H1 (cell line): ENCODE measurements around the gene FGF1. TPM values are rescaled to one million over a fixed set of nuclear protein-coding genes. Genes with fewer than 3 reads are reported as not detected.

Source experiments
- CTCF ChIA-PET: fragments of 300-600 bp; sonication (Branson Sonifier 250); formaldehyde crosslinking; loops from one replicate; lab custom pipeline; 2021; ENCODE audit not compliant: partially characterized antibody; lab: Charles Lee
- POLR2A ChIA-PET: fragments of 300-600 bp; sonication (Branson Sonifier 250); formaldehyde crosslinking; loops from one replicate; lab custom pipeline; 2021; ENCODE audit warnings: inconsistent platforms; ENCODE audit not compliant: partially characterized antibody; lab: Charles Lee
- DNase-seq, 2 experiments: peaks; one replicate each; pipeline versions ENCODE4 v3.0.0 to v3.0.0-alpha.2; 2010 to 2022; ENCODE audit warnings: low spot score in 2 of 2, low read depth in 1 of 2, mixed read lengths in 1 of 2
- FAIRE-seq: peaks from 2 replicates; lab custom pipeline; 2011; peaks lifted over from hg19 to GRCh38; lab: Jason Lieb, UNC
- H2AFZ ChIP-seq: 2 replicates; pipeline ENCODE4 v1.8.1; 2012; ENCODE audit warnings: low read length, inconsistent platforms
- H2AK5ac ChIP-seq: 2 replicates; pipeline ENCODE4 v1.6.1; 2013; ENCODE audit warnings: low read depth, low read length
- H2BK120ac ChIP-seq: replicated peaks from 2 replicates; pipeline ENCODE3; 2013; ENCODE audit warnings: low read depth, low read length, inconsistent platforms
- H2BK12ac ChIP-seq: 2 replicates; pipeline ENCODE4 v1.6.1; 2013; ENCODE audit warnings: low read depth, low read length
- H2BK15ac ChIP-seq: 2 replicates; pipeline ENCODE4 v1.6.1; 2013; ENCODE audit warnings: low read length
- H2BK20ac ChIP-seq: 2 replicates; pipeline ENCODE4 v1.6.1; 2013; ENCODE audit warnings: low read length
- H2BK5ac ChIP-seq: 2 replicates; pipeline ENCODE4 v1.6.1; 2013; ENCODE audit warnings: low read depth, low read length
- H3K14ac ChIP-seq: 2 replicates; pipeline ENCODE4 v1.6.1; 2013; ENCODE audit warnings: inconsistent platforms; ENCODE audit not compliant: insufficient read length
- H3K18ac ChIP-seq: 2 replicates; pipeline ENCODE4 v1.6.1; 2013; ENCODE audit warnings: low read length; ENCODE audit errors: extremely low read depth
- H3K23ac ChIP-seq: 2 replicates; pipeline ENCODE4 v1.6.1; 2013; ENCODE audit warnings: inconsistent platforms; ENCODE audit not compliant: insufficient read length
- H3K23me2 ChIP-seq: 2 replicates; pipeline ENCODE4 v1.6.1; 2013; ENCODE audit warnings: low read depth, low read length
- H3K27ac ChIP-seq: 2 replicates; pipeline ENCODE4 v1.6.1; 2011; ENCODE audit warnings: low read depth, low read length, inconsistent platforms
- H3K27me3 ChIP-seq, 4 experiments: replicated peaks in 1 of 4; 1 replicate in 1 of 4; 2 replicates in 3 of 4; pipeline versions ENCODE4 v1.6.1 to v1.8.1; 2011 to 2013; ENCODE audit warnings: low read length in 3 of 4, mild to moderate bottlenecking in 3 of 4, inconsistent platforms in 2 of 4, mixed read lengths in 2 of 4, moderate library complexity in 1 of 4; ENCODE audit not compliant: control insufficient read depth in 3 of 4, insufficient read depth in 3 of 4; ENCODE audit errors: extremely low read depth in 1 of 4
- H3K36me3 ChIP-seq, 4 experiments: 2 replicates each; pipeline versions ENCODE4 v1.6.1 to v1.8.1; 2011 to 2013; ENCODE audit warnings: mild to moderate bottlenecking in 4 of 4, low read length in 3 of 4, moderate library complexity in 2 of 4, control low read depth in 1 of 4, inconsistent platforms in 1 of 4; ENCODE audit not compliant: insufficient read depth in 4 of 4, control insufficient read depth in 2 of 4
- H3K4ac ChIP-seq: replicated peaks from 2 replicates; pipeline ENCODE3; 2013; ENCODE audit warnings: low read length, low read depth, mixed read lengths, inconsistent platforms; ENCODE audit not compliant: insufficient read length
- H3K4me1 ChIP-seq, 4 experiments: replicated peaks in 1 of 4; 1 replicate in 1 of 4; 2 replicates in 3 of 4; pipeline versions ENCODE4 v1.6.1 to v1.8.1; 2011 to 2013; ENCODE audit warnings: low read length in 3 of 4, inconsistent platforms in 2 of 4, mixed read lengths in 1 of 4; ENCODE audit not compliant: insufficient read depth in 4 of 4, control insufficient read depth in 3 of 4
- H3K4me2 ChIP-seq, 2 experiments: 2 replicates each; pipeline versions ENCODE4 v1.6.1 to v1.8.1; 2011 to 2013; ENCODE audit warnings: low read depth in 2 of 2, low read length in 2 of 2, control low read depth in 1 of 2, inconsistent platforms in 1 of 2, mild to moderate bottlenecking in 1 of 2; ENCODE audit not compliant: insufficient read depth in 1 of 2
- H3K4me3 ChIP-seq, 4 experiments: fragments of 200-600, 300-600 bp in 1 of 4; sonication (generic), shearing (Covaris generic), sonication (Bioruptor Twin) in 1 of 4; 2 replicates each; pipeline versions ENCODE4 v1.5.1 to v1.8.1; 2011 to 2016; ENCODE audit warnings: low read length in 4 of 4, low read depth in 3 of 4, control low read depth in 2 of 4, inconsistent platforms in 2 of 4, mild to moderate bottlenecking in 2 of 4, mixed read lengths in 1 of 4, moderate library complexity in 1 of 4; ENCODE audit not compliant: insufficient read depth in 2 of 4; ENCODE audit errors: extremely low read depth in 1 of 4
- H3K56ac ChIP-seq: replicated peaks from 2 replicates; pipeline ENCODE3; 2013; ENCODE audit warnings: low read depth, mild to moderate bottlenecking, mixed read lengths, low read length, inconsistent platforms; ENCODE audit not compliant: insufficient read length
- H3K79me1 ChIP-seq: 2 replicates; pipeline ENCODE4 v1.6.1; 2013; ENCODE audit warnings: low read depth, low read length, control low read depth
- H3K79me2 ChIP-seq, 2 experiments: 2 replicates each; pipeline versions ENCODE4 v1.6.1 to v1.8.1; 2012 to 2013; ENCODE audit warnings: low read length in 2 of 2, mild to moderate bottlenecking in 2 of 2, inconsistent platforms in 1 of 2; ENCODE audit not compliant: insufficient read depth in 2 of 2, control insufficient read depth in 1 of 2
- H3K9ac ChIP-seq, 4 experiments: replicated peaks in 1 of 4; 1 replicate in 1 of 4; 2 replicates in 3 of 4; pipeline versions ENCODE4 v1.6.1 to v1.8.1; 2011 to 2013; ENCODE audit warnings: low read depth in 3 of 4, low read length in 3 of 4, control low read depth in 2 of 4, mild to moderate bottlenecking in 2 of 4, moderate library complexity in 2 of 4, inconsistent platforms in 1 of 4; ENCODE audit errors: extremely low read depth in 1 of 4
- H3K9me3 ChIP-seq, 2 experiments: 2 replicates each; pipeline versions ENCODE4 v1.6.1 to v1.8.1; 2012 to 2013; ENCODE audit warnings: mild to moderate bottlenecking in 2 of 2, moderate library complexity in 2 of 2, control low read depth in 1 of 2, inconsistent platforms in 1 of 2, low read depth in 1 of 2, low read length in 1 of 2, mixed read lengths in 1 of 2; ENCODE audit not compliant: insufficient read depth in 2 of 2
- H4K20me1 ChIP-seq, 2 experiments: replicated peaks in 1 of 2; 2 replicates each; pipeline versions ENCODE3 to v1.8.1; 2011 to 2013; ENCODE audit warnings: inconsistent platforms in 2 of 2, low read length in 2 of 2, mild to moderate bottlenecking in 1 of 2; ENCODE audit not compliant: insufficient read depth in 2 of 2, control insufficient read depth in 1 of 2
- H4K5ac ChIP-seq: 2 replicates; pipeline ENCODE4 v1.6.1; 2013; ENCODE audit warnings: low read length, low read depth, mixed read lengths, inconsistent platforms; ENCODE audit not compliant: insufficient read length
- H4K8ac ChIP-seq: 2 replicates; pipeline ENCODE4 v1.8.0; 2013; ENCODE audit warnings: mild to moderate bottlenecking, moderate library complexity, low read length, inconsistent platforms; ENCODE audit not compliant: insufficient read depth; ENCODE audit errors: extremely low read depth
- H4K91ac ChIP-seq: replicated peaks from 2 replicates; pipeline ENCODE3; 2013; ENCODE audit warnings: low read length, mixed read lengths, inconsistent platforms; ENCODE audit not compliant: insufficient read length
- CEBPB ChIP-seq: IDR thresholded peaks from 2 replicates; pipeline ENCODE4 v1.6.1; 2012; ENCODE audit warnings: low read depth, low read length
- EZH2 ChIP-seq: fragments of 200-600 bp; sonication (generic); IDR thresholded peaks from 2 replicates; pipeline ENCODE4 v1.7.1; 2012; ENCODE audit warnings: low read depth, mild to moderate bottlenecking, moderate library complexity, low read length, inconsistent platforms; ENCODE audit not compliant: severe bottlenecking
- HDAC6 ChIP-seq: IDR thresholded peaks from one replicate; pipeline ENCODE4 v1.7.1; 2012; ENCODE audit warnings: low read depth, mild to moderate bottlenecking, inconsistent platforms, low read length, moderate library complexity
- KDM5A ChIP-seq: fragments of 200-600 bp; IDR thresholded peaks from 2 replicates; pipeline ENCODE4 v1.7.1; 2012; ENCODE audit warnings: mild to moderate bottlenecking, low read length, inconsistent platforms, mixed read lengths
- RBBP5 ChIP-seq: IDR thresholded peaks from 2 replicates; pipeline ENCODE4 v1.7.1; 2012; ENCODE audit warnings: low read depth, mild to moderate bottlenecking, inconsistent platforms, low read length, moderate library complexity, borderline replicate concordance
- WGBS, 2 experiments: shearing (Covaris generic) in 1 of 2; methylation state at CpG; one replicate each; pipeline versions ENCODE4 v1.1.6 to v1.1.7; 2013 to 2015; ENCODE audit warnings: low lambda C conversion rate in 2 of 2, mixed read lengths in 2 of 2, inconsistent platforms in 1 of 2, low coverage in 1 of 2, missing lambda C conversion rate in 1 of 2; ENCODE audit not compliant: insufficient replicate concordance in 2 of 2, insufficient coverage in 1 of 2, insufficient read length in 1 of 2; ENCODE audit errors: extremely low coverage in 1 of 2, missing lambda C conversion rate in 1 of 2; 5-methylcytosine and 5-hydroxymethylcytosine counted together
- polyA plus RNA-seq, 7 experiments: library from polyadenylated mRNA; depleted of rRNA in 3 of 7; stranded (reverse) in 5 of 7; unstranded in 2 of 7; fragments of >200 nt in 5 of 7; fragments of 200-250 nt in 2 of 7; gene quantifications; 1 replicate in 5 of 7; 2 replicates in 1 of 7; 4 replicates in 1 of 7; pipeline versions ENCODE4 v1.2.1 to v1.2.3, GENCODE V29; 2011 to 2013; ENCODE audit warnings: missing spikeins in 2 of 7, mixed read lengths in 2 of 7
- total RNA-seq: library from RNA; stranded (reverse); fragmentation: NEBNext Ultra II Directional; extraction: Animal tissue kit (Norgen Biotek cat#: 25700); gene quantifications from 2 replicates; pipeline ENCODE4 v1.2.1, GENCODE V29; 2021

FGF1 gene
- total and polyA plus RNA-seq, 2 of the 8 experiments (the other 6 are each of a cell fraction or from before 2014, with no cell fraction given): 0.30 to 0.50 TPM

DNA sequence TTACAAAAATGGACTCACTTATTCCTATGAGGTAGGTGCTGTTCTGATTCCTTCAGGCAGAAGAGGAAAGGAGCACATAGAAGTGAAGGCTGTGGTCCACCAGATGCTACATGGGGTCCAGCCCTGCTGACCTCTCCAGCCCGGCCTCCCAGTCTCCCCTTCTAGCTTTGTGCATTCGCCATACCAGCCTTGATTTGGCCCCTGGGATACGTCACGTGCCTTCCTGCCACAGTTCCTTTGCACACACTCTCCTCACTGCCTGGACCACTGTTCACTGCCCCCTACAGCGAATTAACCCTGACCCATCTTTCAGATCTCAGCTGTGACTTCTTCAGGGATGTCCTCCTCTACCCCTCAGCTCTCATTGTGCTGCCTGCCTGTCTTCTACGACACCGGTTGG, 32.6 kb downstream of the FGF1 start:
- Histone ChIP-seq H3K36me3 (no peaks in the 10 kb centered on the region), H2BK12ac (no peak overlapping the region), H2AK5ac (no peak overlapping the region), H2BK5ac (no peak overlapping the region), H3K27me3 (no peaks in the 10 kb centered on the region), H3K14ac (no peak overlapping the region), H2AFZ (no peak overlapping the region), H3K79me1 (no peaks in the 10 kb centered on the region), H4K8ac (no peak overlapping the region), H4K20me1 (no peaks in the 10 kb centered on the region), H3K56ac (no peak overlapping the region), H2BK20ac (0 out of 2 replicates have a peak overlapping the region, but pooled peaks have one; percentile 29), H3K18ac (no peak overlapping the region), H3K79me2 (no peaks in the 10 kb centered on the region), H3K23me2 (no peaks in the 10 kb centered on the region), H3K4me1 (no peaks in the 10 kb centered on the region), H3K4me2 (no peak overlapping the region), H3K23ac (no peak overlapping the region), H2BK120ac (no peak overlapping the region), H3K9ac (no peak overlapping the region), H3K27ac (no peak overlapping the region), H3K9me3 (no peaks in the 10 kb centered on the region), H4K5ac (no peak overlapping the region), H3K4me3 (no peak overlapping the region), H4K91ac (no peak overlapping the region), H3K4ac (no peak overlapping the region), H2BK15ac (0 out of 2 replicates have a peak overlapping the region, but pooled peaks have one; percentile 32)
- ChIA-PET POLR2A (interaction anchor here (1.2 kb wide), 1 partner anchor 49 kb away, joined by 3 read pairs; no protein-coding TSS in a partner anchor), CTCF (interaction anchor here (1.0 to 17.4 kb wide), 13 partner anchors 10 to 235 kb away, joined by 3 to 605 read pairs (median 18); partner anchors contain the start of gene FGF1)
- FAIRE-seq: no peak
- 97% methylated on average over 7 of the region's 7 CpGs; no CpG with 5 or more reads in 1 of the 2 experiments for WGBS, 2 experiments
- TF ChIP-seq HDAC6: no peak
- TF ChIP-seq EZH2: no peak
- no peak for TF ChIP-seq RBBP5
- no peak for TF ChIP-seq CEBPB
- TF ChIP-seq KDM5A: no peak
- DNase-seq: no peak
